Mammary epithelial cell (primary cell): ENCODE data around the gene MPP3.

Source experiments
- CTCF ChIP-seq, 2 donors: IDR thresholded peaks in 1 of 2; conservative IDR thresholded peaks in 1 of 2; 2 replicates each; pipeline ENCODE4 v1.5.1; 2011 to 2012; ENCODE audit warnings: inconsistent platforms in 2 of 2, low read length in 2 of 2, mild to moderate bottlenecking in 2 of 2, control low read depth in 1 of 2, low read depth in 1 of 2; ENCODE audit not compliant: insufficient read depth in 1 of 2; ENCODE audit errors: extremely low read depth in 1 of 2
- EZH2 ChIP-seq: IDR thresholded peaks from 2 replicates; pipeline ENCODE4 v1.6.1; 2012; ENCODE audit warnings: low read length, inconsistent platforms, borderline replicate concordance

DNA sequence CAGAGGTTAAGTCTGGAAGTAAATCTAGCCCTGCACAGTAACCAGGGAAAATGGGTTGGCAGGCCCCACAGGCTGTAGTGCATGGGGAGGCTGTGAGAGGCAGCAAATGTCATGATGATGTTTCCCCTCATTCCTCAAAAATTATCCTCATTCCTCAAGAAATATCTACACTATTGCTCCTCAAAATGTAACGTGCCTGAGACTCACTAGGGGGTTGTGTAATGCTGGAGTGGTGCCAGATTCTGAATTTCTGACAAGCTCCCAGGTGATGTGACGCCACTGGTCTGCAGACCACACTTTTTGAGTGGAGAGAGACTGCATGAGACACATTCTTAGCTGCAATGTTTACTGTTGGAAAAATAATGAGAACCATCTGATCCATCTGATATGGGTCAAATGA, 1.2 kb upstream of the MPP3 start:
- TF ChIP-seq CTCF (conservative IDR thresholded peaks at IDR 0.05 in 1 of 2, IDR thresholded peaks at IDR 0.05 in 1 of 2; ENCODE audit: extremely low read depth in 1 of 2, insufficient read depth in 1 of 2, low read depth in 1 of 2, low read length in 2 of 2) (no peak), EZH2 (no peak)
